Left forelimb (tissue), 1 donor: Measurements from ENCODE around the gene VASN.

Source experiments
- DNase-seq: peaks from one replicate; pipeline ENCODE4 v3.0.0-alpha.2; 2018; ENCODE audit warnings: low spot score

VASN gene

GRCh38 chr16:4403133-4403949 is 31.7 kb downstream of the VASN start:
- DNase-seq: no peak

- no peak for DNase-seq
These were observed 32.8 kb downstream of the VASN start for GRCh38 chr16:4404247-4404966.

DNA sequence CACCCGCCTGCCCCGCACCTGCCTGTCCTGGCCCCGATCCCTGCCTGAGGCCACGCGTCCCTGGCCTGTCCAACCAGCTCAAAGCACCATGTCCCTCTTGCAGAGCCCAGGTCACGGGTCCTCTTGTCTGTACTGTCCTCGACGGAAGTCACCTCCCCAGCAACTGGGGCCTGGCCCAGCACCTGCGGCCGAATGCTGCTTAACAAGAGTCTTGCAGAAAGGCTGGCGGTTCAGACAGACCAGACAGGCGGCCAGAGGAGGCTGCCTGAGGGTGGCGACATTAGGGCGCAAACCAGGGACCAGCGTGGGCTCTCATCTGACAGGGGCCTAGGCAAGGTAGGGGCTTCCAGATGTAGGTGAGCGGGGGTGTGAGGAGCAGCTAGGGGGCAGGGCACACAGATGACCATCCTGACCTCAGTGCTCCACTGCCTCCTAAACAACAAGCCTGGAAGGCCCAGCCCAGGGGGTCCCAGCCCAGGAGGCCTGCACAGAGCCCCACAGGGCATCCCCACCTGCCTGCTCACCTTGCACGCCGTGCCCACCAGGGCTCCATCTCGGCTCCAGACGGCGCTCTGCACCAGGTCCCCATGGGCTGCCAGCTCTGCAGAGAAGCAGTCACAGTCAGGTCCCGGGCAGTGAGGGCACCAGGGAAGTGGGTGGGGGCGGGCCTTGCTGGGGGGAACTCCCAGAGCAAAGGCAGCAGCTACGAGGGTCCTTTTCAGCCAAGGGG is 33.5 kb downstream of the VASN start:
- no peak for DNase-seq

DNA sequence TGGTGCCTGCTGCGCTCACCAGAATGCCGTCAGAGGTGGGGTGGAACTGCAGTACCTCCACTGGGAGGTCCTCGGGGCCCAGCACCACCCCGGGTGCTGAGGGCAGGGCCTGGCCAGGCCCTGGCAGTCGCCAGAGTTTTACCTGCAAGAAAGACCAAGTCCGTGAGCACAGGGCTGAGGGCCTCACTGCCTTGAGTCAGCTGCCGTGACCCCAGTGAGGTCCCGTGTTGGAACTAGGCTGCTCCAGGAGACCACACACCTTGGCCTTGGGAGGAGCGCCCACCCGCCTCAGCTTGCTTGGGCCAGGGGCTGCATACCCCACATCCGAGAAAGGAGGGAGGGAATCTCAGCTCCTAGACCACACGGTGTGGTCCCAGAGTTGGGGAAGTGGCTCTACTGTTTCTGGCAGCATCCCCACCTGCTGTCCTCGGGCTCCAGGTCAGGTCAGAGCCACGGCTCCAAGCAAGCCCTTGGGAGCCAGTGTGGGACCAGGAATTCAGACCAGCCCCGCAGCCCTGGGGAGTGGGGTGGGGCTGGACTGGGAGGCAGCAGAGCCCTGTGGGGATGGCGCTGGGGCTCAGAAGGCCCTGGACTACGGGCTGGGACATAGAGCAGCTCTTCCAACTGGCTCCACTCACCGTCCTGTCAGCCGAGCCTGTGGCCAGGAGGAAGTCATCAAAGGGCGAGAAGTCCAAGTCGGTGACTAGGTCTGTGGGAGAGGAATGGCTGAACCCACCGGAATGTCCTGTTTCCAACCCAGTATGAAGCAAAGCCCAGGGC is 36.1 kb downstream of the VASN start:
- DNase-seq: no peak

GRCh38 chr16:4408323-4408690 is 36.7 kb downstream of the VASN start:
- DNase-seq: no peak

DNA sequence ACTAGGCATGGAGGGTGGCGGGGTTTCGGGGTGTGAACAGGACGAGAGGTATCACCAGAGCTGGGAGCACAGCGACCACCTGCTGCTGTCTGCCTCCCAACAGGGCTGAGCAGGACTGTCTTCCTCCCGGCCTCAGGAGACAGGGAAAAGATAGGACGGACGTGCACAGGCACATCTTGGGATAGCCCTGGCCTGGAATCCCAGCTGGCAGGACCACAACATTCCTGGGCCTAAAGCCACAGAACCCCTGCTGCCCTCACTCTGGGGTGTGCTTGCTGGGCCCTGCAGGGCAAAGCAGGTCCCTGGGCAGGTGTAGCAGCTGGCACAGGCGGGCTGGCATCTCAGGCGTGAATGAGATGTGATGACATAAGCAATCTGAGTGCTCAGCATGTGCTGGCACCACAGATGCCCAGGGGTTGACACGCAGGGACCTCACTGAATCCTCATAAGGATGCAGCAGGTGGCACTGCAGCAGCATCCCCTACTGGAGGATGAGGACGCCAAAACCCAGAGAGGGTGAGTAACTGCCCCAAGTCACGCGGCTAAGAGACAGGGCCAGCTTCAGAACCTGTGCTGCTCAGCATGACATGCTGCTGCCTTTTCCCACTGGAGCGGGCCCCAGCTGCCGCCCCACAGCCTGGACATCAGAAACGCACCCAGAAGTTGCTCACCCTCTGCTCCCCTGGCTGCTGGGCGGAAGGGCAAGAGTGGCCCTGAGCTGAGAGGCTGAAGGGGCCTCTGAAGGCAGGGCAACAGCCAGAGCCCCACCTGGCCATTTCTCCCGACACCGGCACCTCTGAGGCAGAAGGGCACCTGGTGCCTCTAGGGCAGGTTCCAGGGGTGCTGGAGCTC is 37.7 kb downstream of the VASN start:
- DNase-seq: no peak

GRCh38 chr16:4410335-4411075 is 38.9 kb downstream of the VASN start:
- no peak for DNase-seq

DNA sequence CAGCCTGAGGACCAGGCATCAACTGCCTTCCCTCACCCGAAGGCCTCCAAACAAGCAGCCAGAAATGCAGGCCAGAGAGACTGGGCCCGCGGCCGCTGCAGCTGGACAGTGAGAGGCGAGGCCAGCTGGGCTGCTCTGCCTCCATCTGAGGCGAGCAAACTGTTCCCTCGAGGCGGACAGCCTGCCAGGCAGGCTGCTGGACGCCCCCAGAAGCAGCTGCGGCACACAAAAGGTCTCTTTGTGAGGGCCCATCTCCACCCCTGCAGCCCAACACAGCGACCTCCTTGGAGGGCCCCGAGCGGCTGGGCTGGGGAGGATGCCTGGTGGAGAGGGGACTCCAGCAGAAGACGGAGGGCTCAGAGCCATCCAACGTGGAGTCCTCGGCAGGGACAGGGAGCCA is 40.0 kb downstream of the VASN start:
- DNase-seq: peak; percentile 85

- DNase-seq: no peak
These were observed 40.5 kb downstream of the VASN start for GRCh38 chr16:4412159-4412558.

GRCh38 chr16:4412854-4413253 is 41.2 kb downstream of the VASN start:
- DNase-seq: no peak

DNA sequence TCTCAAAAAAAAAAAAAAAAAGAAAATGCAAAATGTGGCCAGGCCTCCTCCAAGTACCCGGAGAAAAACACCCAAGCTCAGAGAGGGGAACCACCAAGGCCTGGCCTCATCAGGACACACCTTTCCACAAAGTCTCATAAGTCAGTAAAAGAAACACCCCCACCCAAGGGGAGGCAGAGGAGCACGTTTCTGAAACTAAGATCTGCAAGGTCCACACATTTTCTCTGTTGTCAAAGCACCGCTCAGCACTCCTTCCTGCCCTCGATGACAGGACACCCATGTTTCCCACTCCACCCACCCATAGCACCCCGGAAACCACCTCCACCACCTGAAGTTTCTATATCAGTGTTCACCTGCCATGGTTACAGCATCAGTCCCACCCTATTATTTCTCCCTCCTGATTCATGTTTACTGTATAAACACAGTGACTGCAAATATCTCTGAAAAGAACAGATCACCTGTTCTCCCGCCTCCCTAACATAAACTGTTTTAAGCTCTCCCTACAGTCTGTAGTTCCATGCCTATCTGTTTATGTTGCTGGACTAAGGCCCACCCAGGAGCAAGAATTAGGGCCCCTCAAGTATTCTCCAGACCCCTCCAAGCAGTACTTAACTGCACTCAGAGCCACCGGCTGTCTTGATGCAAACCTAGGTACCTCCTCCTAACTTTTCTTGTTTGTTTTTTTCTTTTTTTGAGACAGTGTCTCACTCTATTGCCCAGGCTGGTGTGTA is 42.7 kb downstream of the VASN start:
- DNase-seq: no peak

DNA sequence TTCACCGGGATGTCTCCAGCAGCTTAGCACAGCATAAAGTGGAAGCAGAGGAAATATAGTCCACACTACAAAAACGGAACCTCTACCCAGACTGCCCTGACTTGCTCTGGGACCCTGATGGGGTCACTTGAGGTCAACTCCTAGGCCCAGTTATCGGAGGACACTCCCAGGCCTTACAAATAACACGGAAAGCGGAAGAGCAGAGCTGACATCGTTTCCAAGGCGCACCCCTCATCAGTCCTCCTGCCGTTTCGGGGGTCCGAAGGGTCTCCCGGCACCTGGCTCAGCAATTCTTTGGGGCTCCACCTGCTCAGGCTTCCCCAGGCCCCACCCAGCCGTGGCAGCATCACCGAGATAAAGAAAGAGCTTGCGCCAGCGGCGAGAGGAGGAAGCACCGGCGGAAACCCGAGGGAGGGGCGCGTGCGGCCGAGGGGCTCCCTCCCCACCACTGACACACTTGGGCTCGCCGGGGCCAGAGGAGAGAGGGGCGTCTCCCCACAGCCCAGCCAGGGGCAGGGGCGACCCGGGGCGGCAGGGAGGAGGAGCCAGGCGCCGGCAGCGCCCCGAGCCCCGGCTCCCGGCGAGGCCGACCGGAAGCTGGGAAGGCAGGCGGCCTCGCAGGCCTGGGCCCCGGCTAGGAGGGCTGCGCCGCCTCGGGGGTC is 44.0 kb downstream of the VASN start:
- no peak for DNase-seq

DNA sequence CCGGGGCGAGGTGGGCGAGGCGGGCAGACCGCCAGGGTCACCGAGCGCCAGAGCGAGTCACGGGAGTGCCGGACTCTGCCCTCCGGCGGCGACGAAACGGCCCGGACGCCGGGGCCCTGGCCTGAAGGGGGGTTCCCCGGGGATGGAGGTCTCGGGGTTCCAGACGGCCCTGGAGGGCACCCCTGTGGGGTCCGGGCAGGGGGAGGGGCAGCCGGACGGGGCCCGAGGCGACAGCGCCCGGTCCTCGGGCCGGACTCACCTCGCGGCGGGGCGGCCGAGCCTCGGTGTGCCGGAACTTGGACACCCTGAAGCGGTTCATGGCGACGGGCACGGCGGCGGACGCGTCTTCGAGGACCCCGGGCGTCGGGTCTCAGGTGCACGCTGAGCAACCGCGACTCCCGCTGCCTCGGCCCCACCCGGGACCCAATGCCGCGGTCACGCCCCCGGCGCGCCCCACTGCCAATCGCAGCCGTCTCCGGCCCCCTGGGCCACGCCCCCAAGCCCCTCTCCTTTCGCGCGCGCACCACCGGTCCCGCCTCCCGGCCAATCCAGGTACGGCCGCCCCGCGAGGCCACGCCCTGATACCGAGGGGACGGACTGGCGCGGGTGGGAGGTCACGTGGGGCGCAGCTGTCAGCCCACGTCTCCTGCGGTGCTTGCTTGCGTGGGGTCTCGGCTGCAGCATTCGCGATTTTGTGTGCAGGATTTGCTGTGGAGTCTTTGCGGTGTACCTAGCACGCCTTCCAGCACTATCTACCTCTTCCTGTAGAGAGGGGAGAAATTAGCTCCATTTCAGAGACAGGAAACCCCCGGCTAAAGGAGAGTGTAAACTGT is 44.8 kb downstream of the VASN start, which contains the start of gene CORO7:
Gene CORO7, minus strand, starts transcription at position 397 of the 833 bp plus-strand sequence. Its CDS starts 78 bp downstream, at position 319.
- peak; percentile 95 for DNase-seq

- DNase-seq: no peak
These were observed 47.8 kb downstream of the VASN start for GRCh38 chr16:4419402-4419959.

GRCh38 chr16:4420505-4421105 is 49.0 kb downstream of the VASN start:
- DNase-seq: no peak

DNA sequence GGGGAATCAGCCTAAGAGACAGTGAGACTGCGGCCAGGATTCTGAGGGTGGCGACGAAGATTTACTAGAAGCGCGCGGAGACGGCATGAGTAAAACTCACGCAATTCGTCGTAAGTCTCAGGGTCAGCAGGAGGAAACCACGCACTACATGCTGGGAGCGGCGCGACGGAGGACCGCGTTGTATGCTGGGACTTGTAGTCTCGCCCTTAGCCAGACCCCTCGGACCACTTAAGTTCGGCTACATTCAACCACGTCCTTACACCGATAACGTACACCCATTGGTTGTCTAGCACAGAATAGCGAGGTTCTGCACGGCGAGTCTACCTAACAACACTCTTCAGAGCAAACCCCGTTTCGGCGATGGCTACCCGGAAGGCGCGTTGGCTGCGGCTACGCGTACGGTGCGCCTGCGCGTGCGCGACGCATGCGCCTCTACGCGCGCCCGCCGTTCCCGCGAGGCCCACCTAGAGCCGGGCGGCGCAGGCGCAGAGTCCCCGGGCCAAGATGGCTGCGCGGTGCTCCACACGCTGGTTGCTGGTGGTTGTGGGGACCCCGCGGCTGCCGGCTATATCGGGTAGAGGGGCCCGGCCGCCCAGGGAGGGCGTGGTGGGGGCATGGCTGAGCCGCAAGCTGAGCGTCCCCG is 53.9 kb downstream of the VASN start, which contains the start of gene DNAJA3:
Gene DNAJA3, plus strand, starts transcription at position 491 of the 643 bp plus-strand sequence. Its CDS starts 14 bp downstream, at position 505.
- peak; percentile 95 for DNase-seq
